ENCODE results near the gene TCF25.

Gene TCF25

GRCh38 chr16:89949121-89949742, 75.8 kb downstream of the TCF25 start:
- no peak for DNase-seq

GRCh38 chr16:89949756-89950155, 76.4 kb downstream of the TCF25 start:
- no peak for DNase-seq

DNA sequence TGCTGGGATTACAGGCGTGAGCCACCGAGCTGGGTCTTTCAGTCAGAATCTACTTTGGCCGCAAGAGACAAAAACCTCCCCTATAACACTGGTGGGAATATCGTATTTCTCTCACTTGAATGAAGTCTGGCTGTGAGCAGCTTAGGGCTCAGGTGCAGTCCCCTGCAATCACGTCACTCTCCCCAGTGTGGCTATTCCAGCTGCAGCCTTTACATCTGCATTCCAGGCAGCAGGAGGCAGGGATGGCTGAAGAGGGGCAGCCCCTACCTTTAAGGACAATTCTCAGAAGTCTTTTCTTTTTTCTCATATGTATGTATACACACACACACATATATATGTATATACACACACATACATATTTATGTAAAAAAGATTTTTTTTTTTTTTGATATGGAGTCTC, 78.1 kb downstream of the TCF25 start:
- no peak for DNase-seq

DNA sequence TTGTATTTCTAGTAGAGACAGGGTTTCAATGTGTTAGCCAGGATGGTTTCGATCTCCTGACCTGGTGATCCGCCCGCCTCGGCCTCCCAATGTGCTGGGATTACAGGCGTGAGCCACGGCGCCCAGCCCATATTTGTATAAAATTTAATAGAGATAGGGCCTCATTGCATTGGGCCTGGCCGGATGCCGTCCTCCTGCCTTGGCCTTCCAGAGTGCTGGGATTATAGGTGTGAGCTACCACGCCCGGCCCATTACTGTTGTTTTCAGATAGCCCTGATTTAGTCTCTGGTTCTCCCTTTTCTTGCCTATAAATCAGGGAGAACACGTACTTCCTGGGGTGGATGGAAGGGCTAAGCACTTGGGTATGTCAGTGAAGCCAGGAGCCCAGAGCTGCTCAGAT, 78.7 kb downstream of the TCF25 start:
- DNase-seq: no peak

DNA sequence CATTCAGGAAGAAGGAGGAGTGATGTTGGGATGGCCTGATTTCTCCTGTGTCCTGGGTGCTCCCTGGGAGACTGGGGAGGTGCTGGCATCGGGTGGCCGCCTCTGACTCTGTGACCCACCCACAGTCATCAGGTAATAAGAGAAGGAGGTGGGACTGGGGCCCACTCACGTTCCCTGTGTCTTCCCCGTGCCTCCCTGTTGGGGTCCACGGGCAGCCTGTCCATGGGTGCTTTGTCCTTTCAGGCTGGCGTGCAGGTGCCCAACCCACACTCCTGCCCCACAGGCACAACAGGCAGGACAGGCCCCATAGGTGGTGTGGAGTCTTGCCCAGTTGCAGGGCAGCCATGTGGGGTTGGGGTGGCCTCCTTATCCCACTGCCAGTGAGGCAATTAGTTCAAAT, 79.2 kb downstream of the TCF25 start:
- no peak for DNase-seq

GRCh38 chr16:89953671-89954406, 80.4 kb downstream of the TCF25 start:
- DNase-seq: no peak

DNA sequence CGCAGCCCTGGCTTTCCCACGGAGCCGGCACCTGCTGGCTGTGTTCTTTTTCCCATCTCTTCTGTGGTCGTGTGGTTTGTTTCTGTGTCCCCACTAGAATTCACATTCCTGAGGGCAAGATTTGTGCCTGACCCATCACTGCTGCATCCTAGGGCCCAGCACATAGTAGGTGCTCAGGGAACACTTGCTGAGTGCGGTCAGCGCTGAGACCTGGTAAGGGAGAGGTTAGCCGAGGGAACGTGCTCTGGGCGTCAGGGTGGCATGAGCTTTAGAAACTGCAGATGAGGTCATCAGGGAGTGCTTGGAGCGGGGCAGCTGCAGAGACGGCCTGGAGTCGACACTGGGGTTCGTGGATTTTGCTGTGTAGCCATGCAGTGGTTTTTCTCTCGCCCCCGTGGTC, 81.1 kb downstream of the TCF25 start:
- no peak for DNase-seq

DNA sequence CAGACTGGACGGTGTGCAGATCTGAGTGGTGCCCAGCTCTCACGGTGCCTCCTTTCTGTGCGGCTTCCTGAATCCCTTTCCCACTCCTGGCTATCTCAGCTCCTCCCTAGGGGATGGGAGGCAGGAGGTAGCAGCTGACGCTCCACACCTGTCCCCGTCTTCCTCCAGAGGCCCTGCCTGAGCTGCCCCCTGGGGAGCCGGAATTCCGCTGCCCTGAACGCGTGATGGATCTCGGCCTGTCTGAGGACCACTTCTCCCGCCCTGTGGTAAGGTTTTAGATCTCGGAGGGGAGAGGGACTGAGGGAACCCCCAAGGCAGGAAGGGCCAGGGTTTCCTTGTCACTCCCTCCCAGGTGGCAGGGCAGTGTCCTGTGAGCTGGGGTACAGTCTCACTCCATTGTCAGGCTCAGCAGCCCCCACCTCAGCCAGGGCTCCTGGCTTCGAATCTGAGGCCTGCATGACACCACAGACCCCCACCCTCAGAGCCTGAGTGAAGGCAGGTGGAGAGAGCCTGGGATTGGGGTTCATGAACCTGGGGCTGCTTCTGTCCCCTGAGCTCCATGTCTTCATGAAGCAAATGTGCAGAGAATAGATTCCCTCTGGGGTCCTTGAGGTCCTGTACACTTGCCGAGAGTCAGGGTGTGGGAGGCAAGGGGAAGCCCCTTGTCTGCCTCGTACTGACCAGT, 81.8 kb downstream of the TCF25 start:
- DNase-seq: no peak

DNA sequence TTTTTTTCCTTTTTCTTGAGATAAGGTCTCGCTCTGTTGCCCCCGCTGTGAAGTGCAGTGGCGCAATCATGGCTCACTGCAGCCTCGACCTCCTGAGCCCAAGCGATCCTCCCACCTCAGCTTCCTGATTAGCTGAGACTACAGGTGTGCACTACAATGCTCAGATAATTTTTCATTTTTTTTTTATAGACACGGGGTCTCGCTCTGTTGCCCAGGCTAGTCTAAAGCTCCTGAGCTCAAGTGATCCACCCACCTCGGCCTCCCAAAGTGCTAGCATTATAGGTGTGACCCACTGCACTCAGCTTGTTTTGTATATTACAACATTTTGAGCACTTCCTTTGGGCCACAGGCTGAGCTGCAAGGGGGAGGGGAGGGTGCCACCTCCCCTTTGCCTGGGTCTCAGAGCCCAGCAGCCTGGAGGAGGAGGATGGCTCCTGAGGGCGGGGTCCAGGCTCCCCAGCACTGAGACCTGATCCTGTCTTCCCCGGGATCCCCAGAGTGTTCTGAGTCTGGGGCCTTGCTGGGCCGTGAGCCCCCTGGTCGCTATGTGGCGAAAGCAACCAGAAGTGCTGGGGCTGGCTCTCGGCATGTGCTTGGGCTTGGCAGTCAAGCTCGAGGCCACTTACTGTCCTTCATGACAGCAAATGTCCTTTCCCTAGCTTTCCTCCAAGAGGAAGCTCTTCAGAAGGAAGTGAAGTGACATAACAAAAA, 83.3 kb downstream of the TCF25 start:
- no peak for DNase-seq

DNA sequence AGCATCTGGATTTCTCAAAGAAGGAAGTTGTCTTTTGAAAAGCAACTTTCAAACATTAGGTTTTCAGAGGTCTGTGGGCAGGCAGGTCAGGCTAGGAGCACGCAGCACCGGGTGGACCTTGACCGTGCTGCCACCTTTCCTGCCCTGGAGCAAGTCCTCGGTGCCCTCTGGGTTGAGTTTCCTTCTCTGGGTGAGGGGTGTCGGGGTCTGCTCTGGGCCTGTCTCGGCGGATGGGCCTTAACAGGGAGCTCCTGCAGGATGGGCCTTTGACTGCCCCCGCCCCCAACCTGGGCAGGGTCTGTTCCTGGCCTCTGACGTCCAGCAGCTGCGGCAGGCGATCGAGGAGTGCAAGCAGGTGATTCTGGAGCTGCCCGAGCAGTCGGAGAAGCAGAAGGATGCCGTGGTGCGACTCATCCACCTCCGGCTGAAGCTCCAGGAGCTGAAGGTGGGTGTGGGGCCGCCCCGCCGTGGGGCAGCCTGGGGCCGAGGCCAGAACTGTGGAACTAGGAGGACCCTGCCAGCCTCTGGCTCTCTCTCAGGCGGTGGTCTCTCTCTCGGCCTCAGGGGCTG, 83.9 kb downstream of the TCF25 start:
- no peak for DNase-seq

GRCh38 chr16:89958068-89958467, 84.7 kb downstream of the TCF25 start:
- no peak for DNase-seq

GRCh38 chr16:89958596-89958995, 85.2 kb downstream of the TCF25 start:
- no peak for DNase-seq

DNA sequence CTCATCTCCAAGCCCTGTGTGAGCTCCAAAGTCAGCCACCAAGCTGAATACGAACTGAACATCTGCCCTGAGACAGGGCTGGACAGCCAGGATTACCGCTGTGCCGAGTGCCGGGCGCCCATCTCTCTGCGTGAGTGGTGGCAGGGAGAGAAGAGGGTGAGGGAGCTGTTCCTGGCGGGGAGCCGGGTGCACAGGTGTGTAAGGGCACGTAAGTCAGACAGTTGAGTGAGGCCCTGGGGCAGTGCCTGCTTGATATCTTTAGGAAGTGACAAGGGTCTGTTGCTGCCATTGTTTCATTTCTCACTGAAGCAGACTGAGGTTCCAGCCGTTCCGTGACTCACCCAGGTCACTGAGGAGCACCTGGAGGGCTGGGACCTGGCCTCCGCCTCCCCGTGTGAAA, 87.6 kb downstream of the TCF25 start:
- no peak for DNase-seq

All from NCI-H1105 (cell line).